Measurements from ENCODE around the gene WWC1.

WWC1 gene

DNA sequence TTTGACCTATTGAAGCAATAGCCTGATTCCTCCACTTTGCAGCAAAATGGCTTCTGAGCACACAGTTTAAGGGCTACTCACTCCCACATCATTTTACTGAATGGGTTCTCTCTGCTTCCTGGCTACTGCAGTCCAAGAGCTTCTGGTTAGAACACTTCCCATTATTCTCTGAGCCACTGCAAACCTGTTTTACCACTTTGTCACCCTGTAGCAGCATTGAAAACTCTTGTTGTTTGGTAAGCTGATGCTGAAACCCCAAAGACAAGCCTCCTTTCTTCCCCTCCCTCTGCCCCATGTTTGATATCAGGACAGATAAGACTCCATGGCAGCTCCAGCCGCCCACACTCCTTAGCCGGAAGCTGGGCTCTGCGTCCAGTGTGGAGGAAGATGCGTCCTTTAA lies 110.4 kb downstream of the WWC1 start:
- DNase-seq (ENCODE audit: insufficient read length, low spot score) (no peak), FAIRE-seq (no peak)

DNA sequence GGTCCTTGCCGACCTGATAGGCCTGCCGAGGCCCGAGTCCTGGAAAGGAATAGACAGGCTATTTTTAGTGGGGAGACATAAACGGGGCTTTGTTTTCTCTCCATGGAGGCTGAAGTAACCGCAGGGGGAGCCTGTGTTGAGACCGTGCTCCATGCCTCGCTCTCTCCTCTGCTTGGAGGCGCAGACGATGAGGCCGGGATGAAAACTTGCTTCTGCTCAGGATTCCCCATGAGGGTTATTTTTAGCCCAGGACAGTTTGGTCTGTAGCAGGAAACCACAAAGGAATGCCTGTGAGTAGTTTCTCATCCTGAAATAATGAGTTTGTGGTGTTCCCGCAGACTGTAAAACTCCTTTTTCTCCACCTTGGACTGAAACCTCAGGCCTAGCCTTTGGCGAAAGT lies 112.9 kb downstream of the WWC1 start:
- FAIRE-seq = no peak

DNA sequence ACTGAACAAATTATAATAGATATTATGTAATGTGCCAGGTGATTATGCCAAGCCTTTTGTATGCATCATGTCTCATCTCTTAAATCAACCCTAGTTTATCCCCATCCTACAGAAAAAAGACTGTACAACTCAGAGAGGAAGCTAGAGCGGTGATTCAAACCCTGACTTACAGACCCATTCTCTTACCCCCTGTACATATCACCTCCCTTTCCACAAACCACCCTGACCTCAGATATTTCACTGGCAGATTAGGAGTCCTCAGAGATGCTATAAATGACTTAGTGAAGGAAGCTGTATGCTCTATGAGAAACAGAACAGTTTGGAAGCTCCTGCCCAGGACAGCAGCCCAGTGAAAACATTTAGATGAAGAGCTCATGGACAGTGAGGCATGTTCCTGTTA lies 115.8 kb downstream of the WWC1 start:
- DNase-seq (ENCODE audit: insufficient read length, low spot score) (no peak), FAIRE-seq (no peak)

More for the DNA sequence above, 112.9 kb downstream of the WWC1 start:
- DNase-seq (ENCODE audit: insufficient read length, low spot score) = no peak

DNA sequence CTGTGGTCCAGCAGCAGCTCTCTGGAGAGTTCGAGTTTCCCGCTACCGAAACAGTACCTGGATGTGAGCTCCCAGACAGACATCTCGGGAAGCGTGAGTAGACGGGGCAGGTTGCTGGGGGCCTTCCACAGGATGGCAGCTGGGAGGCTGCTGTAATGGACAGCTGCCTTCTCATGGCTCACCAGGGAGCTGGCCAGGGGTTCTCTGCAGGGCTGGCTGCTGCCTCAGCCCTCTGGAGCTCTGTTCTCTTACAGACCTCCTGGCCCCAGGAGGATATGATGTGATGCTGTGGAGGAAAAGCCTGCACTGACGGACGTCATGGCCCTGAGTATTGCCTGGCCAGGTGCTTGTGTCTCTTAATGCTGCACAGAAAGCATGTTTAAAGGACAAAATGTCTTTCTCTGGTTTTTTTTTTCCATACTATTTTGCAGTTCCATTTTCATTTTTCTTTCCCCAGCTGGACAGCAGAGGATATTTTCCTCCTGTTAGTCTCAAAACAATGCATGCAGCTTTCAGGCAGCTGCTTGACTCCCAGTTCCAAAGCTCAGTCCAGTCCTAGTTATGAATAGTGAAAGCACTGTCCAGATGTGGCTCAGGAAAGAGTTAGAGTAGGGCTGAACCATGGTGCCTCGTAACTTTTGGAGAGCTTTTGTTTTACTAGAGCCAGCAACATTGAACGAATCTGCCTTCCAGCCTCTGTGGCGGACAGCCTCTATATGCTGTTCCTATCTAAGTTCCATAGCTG lies 117.3 kb downstream of the WWC1 start:
- no peak for DNase-seq (ENCODE audit: insufficient read length, low spot score)
- FAIRE-seq = no peak

DNA sequence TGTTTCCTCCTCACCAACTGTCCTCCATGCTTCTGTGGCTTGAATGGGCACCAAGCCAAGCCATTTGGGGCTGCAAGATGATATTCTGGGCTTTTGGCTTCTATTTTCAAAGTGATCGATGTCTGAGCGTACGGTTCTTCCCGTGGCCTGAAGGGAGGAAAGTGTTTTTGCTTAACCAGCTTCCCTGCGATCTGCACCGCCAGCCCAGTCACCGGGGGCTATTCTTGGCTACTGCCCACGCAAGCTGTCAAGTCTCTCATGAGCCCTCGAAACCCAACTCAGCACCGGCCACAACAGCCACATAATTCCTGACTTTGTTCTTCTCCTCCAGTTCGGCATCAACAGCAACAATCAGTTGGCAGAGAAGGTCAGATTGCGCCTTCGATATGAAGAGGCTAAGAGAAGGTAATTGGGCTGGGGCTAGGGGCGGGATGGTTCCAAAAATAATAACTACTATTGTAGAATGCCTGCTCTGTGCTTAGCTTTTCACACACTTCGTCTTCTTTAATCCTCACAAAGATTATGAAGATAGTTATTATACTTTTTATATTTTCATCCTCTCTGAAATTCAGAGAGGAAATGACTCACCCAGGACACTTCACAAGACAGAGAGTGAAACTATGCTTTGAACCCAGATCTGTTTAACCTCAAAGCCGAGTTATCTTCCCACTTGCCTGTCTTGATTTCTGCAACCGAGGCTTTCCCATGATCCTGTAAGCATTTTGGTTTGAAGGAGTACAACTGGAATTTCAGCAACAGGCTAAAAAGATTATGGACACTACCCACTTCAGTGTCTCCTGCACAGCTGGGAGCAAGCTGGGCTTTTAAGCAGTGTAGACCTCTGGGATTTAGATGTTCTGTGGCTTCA lies 118.4 kb downstream of the WWC1 start:
- no peak for FAIRE-seq

DNA sequence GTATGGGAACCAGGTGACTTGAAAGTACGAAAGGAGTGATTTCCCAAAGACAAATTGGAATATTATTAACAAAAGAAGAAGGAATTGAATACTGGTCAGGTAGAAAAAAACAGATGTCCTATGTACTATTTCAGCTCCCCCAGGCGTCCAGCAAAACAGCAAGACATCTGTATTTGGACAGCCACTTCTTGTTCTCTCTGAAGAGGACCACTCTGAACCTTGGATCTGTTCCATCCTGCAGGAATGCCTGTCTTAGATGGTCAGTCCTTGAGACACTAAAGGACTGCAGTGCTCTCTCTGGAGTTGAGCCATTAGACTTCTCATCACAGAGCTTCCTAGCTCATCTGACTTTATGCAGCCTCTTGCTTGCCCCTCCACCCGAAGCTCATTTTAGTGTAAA lies 120.4 kb downstream of the WWC1 start:
- no peak for DNase-seq (ENCODE audit: insufficient read length, low spot score)
- FAIRE-seq = no peak

More for the DNA sequence above, 118.4 kb downstream of the WWC1 start:
- DNase-seq (ENCODE audit: insufficient read length, low spot score) = no peak

DNA sequence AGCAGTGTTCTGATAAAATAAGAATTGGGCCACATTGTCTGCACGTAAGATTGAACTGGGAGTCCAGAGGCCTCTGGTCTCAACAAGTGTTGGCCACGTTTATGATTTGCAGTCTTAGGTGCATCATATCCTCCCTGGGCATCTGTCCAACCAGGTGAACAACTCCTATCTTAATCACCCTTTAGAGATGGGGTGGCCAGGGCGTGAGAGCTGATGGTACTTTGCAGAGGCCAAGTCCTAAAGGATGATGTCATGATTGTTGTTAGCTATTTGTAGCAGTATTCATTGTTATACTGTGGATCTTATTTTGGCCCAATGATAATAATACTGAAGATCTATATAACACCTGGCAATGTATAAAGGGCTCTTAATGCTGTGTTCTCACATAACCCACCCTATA lies 121.6 kb downstream of the WWC1 start:
- DNase-seq (ENCODE audit: insufficient read length, low spot score) (no peak), FAIRE-seq (no peak)

DNA sequence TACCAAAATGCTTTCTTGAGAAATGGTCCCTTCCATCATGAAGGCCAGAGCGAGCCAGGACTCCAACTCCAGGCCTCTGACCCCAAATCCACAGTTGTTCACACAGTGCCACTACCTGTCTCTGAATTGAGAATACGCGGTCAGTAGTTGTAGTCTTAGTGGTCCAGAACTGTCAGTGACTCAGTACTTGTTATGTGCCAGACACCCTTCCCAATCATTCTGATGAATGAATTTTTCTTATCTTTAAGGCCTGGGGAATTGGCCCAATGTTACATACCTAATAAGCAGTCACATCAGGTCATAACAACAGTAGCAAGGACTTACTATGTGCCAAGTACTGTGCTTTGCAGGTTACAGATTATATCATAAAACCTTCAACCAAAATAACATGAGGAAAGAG lies 122.2 kb downstream of the WWC1 start:
- DNase-seq (ENCODE audit: insufficient read length, low spot score) (no peak), FAIRE-seq (no peak)

DNA sequence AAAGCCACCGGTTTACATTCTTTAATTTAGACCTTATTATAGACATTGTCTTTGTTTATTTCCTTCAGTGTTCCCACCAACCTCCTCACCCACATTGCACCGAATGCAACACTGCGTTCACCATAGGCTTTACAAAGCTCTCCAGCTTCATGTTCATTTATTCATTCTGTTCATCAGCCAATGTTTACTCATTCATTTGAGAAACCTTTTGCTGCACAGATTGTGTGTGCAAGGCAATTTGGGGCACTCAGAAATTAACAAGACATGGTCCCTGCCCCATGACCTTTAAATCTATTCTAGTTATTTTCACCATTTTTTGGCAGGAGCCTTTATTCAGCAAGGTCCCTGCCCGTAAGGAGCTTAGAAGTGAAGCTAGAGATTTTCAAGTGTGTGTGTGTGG lies 124.0 kb downstream of the WWC1 start:
- DNase-seq (ENCODE audit: insufficient read length, low spot score) = no peak
- no peak for FAIRE-seq

DNA sequence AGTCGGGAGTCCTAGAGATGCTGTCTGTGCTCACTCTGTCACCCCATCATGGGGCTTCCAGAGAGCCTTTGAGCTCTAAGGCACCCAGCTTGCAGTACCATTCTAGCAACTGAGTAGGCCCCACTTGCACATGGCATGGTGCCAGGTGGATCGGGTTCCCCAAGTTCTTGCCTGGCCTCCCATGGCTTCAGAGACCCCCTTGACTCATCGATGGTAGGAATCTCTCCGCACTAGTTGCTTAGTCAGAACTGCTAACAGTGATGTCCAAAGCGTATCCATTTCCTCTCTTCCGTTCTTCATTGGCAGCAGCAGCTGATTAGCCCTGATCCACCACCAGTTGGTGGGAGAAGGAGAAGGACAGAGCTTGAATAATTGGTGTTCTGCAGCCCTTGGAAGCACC lies 124.5 kb downstream of the WWC1 start:
- FAIRE-seq = no peak

DNA sequence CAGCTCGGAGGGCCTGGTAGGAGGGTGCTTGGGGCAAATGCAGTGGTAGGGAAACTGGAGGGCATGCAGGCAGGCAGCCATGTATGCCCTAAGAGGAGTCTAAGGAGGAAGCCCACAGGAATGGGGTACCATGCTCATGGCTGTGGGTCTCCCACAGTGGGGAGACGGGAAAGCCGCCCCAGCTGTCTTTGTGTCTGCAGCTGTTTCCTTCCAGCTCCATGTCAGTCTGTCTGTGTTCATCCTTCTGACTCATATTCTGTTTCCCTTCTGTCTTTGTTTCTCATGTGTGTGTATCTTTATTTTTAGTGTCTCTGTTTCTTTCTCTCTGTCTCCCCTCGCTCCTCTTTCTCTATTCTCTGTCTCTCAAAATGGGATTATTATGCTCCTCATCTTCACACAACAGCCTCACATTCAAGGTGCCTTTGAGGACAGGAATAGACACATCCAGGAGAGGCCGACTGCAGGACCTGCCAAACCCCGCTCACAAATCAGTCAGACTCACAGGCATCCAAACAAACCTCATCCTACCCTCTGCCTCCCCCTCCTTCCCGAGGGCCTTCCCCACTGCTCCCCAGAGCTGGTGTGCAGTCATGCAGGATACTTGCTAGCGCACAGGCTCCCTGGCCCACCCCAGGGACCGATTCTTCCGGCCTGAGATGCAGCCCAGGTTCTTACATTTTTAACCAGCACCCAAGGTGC lies 126.4 kb downstream of the WWC1 start:
- FAIRE-seq (no peak), DNase-seq (ENCODE audit: insufficient read length, low spot score) (no peak)

More for the DNA sequence above, 124.5 kb downstream of the WWC1 start:
- DNase-seq (ENCODE audit: insufficient read length, low spot score) = no peak

DNA sequence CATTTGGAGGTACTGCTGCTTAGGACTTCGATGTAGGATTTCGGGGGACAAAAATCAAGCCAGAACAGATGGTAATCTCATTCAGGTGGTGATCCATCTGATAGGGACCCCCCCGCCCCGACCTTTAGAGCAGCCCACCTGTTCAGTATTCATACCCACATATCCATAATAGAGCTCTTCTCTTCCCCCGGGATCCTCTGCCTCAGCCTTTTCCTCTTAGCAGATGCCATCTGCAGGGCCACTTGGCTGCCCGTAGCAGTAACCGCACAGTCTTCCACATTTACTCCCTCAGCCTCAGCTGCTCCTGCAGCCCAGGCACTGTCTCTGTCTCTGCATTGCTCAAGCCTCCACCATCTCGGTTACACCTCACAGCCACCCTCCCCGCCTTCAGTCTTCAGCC lies 129.0 kb downstream of the WWC1 start:
- FAIRE-seq (no peak), DNase-seq (ENCODE audit: insufficient read length, low spot score) (no peak)

DNA sequence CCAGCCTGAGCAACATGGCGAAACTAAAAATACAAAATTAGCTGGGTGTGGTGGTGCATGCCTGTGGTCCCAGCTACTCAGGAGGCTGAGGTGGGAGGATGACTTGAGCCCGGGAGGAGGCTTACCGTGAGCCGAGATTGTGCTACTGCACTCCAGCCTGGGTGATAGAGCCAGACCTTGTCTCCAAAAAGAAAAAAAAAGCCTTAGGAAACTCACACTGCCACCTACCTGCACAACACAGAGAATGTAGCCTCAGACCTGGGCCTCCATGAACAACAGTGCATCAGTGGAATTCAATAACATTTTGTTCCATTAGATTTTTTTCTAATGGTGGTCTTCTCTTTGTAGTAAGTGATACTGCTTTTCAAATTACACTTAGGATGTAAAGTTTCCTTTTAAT lies 131.0 kb downstream of the WWC1 start:
- DNase-seq (ENCODE audit: insufficient read length, low spot score) (no peak), FAIRE-seq (no peak)

DNA sequence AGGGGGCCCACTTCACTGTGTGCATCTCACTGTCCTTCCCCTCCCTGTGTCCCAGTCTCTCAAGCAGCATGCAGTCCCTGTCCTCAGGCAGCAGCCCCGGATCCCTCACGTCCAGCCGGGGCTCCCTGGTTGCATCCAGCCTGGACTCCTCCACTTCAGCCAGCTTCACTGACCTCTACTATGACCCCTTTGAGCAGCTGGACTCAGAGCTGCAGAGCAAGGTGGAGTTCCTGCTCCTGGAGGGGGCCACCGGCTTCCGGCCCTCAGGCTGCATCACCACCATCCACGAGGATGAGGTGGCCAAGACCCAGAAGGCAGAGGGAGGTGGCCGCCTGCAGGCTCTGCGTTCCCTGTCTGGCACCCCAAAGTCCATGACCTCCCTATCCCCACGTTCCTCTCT lies 132.0 kb downstream of the WWC1 start:
- DNase-seq (ENCODE audit: insufficient read length, low spot score) = no peak
- FAIRE-seq = no peak

DNA sequence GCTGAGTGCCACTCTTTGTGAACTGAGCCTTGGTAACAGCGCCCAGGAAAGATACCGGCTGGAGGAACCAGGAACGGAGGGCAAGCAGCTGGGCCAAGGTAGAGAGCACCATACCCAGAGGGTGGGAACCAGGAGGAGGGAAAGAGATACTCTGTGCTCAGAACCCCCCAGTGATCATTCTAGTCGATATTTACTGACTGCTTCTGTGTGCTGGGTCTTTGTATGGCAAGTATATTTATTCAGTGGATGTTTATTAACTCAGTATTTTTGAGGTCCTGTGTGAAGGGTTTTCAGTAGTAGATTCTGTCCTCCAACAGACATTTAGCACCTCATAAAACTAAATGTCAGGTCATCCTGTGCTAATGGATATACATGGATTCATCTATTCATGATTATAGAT lies 132.5 kb downstream of the WWC1 start:
- DNase-seq (ENCODE audit: insufficient read length, low spot score) (no peak), FAIRE-seq (no peak)

DNA sequence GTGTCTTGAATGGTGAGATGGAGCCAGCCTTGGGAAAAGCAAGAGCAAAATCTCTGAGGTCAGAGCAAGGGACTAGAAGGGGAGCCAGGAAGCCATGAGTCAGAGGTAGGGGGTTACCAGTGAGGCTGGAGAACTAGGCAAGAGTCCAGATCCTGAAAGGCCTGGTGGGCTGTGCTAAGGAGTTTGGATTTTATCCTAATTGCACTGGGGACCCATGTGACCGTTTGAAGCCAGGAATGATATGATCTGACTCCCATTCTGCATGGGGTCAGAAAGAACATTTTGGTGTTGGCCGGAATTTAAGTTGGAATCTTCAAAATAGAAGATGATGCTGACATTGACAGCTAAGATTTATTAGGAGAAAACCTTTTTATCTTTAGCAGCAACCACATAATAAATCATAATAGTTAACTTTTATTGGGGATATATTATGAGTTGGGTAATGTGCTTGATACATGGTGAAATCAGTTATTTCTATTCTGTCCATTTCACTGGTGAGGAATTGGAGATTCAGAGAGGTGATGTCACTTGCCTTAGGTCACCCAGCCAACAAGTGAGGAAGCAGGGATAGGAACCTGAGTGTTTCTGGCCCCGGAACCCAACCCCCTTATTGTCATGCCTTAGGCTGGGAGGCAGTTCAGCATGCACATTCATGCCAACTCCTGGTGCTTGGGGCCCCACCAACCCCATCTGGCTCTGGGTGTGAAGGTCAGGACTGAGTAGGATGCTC lies 133.3 kb downstream of the WWC1 start:
- no peak for DNase-seq (ENCODE audit: insufficient read length, low spot score)
- no peak for FAIRE-seq

DNA sequence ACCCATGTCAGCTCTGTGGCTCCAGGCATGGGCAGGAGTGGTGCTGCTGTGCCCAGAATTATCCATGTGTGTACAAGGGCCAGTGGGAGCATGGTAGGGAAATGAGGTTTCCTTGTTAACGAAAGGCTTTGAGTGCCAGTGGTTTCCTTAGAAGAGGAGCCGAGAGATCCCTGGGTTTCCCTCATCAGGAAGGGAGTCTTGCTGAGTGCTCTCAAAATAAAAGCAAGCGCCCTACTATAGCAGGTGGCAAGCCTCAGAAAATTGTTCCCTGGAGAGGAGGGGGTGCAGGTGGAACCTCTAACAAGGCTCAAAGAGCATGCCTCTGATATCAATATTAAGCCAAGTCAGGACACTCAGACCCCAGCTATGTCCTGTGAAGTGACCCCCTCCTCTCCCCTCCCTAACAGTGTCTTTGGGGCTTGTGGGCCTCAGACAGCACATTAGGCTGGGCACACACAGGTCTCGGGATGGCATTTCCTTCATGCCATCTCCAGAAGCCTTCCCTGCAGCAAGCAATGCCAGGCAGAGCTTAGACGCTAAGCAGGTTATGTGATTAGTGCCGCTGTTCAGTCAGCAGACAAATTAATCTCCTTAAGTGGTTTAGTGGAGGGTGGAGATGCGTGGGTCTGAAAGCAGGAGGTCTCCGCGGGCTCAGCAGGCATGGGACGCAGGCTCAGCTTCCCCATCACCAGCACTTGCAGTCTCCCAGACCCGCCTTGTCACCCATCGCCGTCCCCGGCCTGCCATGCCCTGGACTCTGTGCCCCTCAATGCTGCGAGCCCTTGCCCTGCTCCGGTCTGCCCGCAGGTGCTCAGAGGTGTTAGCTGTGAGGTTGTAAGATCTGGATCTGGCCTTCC lies 134.8 kb downstream of the WWC1 start:
- DNase-seq (ENCODE audit: insufficient read length, low spot score) (no peak), FAIRE-seq (no peak)

DNA sequence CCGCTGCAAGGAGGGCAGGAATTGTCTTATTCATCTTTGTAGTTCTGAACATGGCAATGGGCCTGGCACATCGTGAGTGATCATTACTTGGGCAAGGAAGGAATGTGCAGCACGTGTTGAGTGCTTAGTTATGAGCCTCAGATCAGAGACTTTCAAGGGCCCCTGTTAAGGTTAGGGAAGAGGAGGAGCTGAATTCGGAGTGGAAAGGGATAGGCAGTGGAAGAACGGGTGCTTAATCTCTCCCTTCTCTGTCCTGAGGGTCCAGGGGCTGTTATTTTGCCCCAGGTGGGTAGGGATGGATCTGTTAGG lies 135.4 kb downstream of the WWC1 start:
- DNase-seq (ENCODE audit: insufficient read length, low spot score) (no peak), FAIRE-seq (no peak)

DNA sequence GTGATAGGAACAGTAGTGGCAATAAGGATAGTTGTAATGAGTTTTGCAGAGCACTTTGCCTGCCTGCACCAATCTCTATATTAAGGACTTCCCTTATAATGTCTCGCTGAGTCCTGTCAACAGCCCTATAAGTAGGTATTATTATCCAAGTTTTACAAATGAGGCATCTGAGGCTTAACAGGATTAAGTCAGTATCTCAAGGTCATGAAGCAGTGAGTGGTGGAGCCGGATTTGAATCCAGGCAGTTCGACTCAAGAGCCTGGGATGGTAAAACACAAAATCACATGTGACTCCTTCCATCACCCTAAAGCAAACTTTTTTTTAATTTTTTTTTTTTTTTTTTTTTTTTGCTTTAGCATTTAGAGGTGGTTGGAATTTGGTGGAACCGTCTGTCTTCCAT lies 135.8 kb downstream of the WWC1 start:
- FAIRE-seq = no peak
- no peak for DNase-seq (ENCODE audit: insufficient read length, low spot score)

DNA sequence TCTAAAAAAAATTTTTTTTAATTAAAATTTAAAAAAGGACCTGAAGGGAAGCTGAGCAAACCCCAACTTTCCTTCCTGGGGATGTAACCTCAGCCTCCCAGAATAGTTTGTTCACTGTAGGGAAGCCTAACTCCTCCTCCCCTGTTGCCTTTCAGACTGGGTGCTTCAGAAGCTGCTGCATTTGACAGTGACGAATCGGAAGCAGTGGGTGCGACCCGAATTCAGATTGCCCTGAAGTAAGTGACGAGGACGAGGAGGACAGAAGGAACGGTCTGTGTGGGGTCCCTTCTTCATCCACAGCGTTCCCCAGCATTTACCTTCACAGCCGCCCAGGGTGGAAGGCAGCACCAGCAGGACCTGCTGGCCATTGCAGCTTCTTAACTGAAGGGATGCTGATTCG lies 137.1 kb downstream of the WWC1 start:
- FAIRE-seq = no peak
- DNase-seq (ENCODE audit: insufficient read length, low spot score) = no peak
